SHP77 treated with DMSO at 0.1 percent for 48 hours (cell line): ENCODE measurements around the gene CEP131.
"Not testable (repeated sequence)": the region's sequence is repeated elsewhere in the genome, so short reads cannot be mapped to it uniquely, and the experiment has no call there.

Experiments used
- DNase-seq: peaks from one replicate; lab custom pipeline; 2025; lab: John Stamatoyannopoulos, UW

Gene CEP131

GRCh38 chr17:81238815-81239713, 16.3 kb upstream of the CEP131 start, which contains the start of the genes NDUFAF8 and TEPSIN:
TSS of gene NDUFAF8 (plus strand) at chr17:81239318. CDS start at chr17:81239364, 46 bp downstream.
TSS of gene TEPSIN (minus strand) at chr17:81239055. CDS start at chr17:81239033, 22 bp downstream.
- DNase-seq: peak; percentile 100

GRCh38 chr17:81238490-81238814, 15.7 kb upstream of the CEP131 start:
- DNase-seq: no peak

- no peak for DNase-seq
Observed at GRCh38 chr17:81237591-81238489, 15.1 kb upstream of the CEP131 start.

DNA sequence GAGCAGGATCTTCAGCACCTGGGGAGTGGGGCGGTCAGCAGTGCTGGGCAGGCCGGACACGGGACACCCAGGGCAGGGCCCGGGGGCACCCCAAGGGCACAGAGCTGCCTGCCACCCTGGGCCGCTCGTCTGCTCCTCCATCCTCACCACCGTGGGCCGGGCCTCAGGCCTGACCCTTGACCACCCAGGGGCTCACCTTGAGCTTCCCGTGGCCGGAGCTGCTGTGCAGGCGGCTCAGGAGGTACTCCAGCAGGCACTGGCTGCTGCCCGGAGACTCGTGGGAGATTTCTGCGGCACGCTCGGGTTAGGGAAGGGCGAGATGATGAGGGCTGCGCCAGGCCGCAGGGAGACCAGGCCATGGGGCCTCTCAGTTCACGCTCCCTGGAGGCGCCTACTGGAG, 14.0 kb upstream of the CEP131 start:
- no peak for DNase-seq

DNA sequence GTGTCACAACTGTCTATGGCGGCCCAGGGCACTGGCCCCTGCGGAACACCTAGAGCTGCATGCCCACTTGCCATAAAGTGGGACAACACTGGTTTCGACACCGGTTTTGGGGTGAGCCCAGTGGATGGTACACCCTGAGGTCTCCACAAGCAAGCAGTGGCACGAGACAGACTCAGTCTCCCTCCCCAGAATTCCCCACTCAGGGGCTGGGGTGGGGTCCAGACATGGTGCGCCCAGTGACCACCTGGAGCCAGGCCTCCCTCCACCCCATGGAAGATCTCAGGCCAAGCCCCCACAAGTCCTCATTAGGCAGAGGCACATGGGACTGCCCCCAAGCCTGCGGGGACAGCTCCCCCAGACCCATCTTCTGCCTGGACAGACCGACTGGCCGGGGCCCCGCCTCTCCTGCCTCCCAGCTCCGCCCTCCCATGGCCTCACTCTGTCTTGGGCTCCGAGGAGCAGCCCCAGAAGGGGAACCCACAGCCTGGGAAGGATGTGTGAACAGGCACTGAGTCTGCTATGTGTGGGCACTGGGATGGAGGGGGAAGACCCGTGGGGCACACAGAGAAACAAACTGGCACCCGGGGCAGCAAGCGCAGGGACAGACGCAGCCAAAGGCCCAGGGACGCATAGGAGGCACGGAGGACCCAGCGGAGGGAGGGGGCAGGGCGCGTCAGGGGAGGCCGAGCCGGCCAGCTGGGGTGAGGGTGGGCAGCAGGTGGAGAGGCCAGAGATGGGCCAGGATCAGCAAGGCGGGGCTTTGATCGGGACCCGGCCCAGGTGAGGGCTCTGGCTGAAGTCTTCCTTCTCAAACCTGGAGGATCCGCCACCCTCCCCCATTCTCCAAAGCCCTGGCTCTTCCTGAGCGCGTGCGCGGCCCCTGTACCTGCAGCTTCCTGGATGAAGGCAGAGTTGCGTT, 13.3 kb upstream of the CEP131 start:
- DNase-seq: no peak

- no peak for DNase-seq
Observed at GRCh38 chr17:81234940-81235821, 12.4 kb upstream of the CEP131 start.

DNA sequence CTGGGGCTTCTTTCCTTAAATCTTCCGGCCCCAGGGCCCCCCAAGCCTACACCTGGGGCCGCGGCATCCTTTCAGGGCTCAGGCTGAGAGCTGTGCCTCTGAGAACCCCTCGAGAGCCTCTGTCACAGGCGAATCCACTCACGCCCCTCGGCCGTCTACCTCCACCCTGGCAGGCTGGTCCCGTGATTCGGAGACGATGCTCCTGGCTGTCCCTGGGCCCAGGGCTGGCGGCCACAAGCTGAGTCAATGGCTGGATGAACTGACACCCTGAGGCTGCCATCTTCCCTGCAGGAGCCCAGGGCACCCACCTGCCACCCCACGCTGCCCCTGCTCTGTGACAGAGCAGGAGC, 11.7 kb upstream of the CEP131 start:
- DNase-seq: no peak

GRCh38 chr17:81233811-81234505, 11.2 kb upstream of the CEP131 start:
- no peak for DNase-seq

- DNase-seq: no peak
Observed at GRCh38 chr17:81233316-81233715, 10.6 kb upstream of the CEP131 start.

DNA sequence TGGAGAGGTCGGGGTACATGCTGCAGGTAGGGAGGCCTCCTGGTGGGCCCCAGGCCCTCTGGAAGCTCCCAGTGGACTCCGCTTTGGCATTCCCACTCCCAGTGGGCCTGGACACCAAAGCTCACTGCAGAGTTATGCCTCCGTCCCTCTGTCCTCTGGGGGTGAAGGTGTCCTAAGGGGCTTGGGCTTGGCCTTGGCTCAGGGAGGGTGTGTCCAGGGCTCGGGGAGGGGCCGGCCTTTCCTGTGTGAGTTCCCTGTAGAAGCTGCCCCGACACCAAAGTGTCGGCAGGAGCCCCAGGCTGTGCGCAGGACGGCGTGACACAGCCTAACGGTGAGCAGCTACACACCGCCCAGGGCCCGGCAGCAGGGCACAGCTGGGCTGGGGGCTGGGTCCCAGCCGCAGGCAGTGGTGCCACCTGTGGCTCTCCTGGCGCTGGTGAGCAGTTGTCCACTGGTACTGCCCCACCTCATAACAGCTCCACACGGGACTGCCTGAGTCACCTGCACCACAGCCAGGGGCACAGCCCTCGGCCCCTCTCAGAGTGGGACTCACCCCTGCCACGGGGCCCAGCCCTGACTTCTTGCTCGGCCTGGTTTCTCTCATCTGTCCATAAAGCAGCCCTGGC, 10.0 kb upstream of the CEP131 start:
- DNase-seq: no peak

DNA sequence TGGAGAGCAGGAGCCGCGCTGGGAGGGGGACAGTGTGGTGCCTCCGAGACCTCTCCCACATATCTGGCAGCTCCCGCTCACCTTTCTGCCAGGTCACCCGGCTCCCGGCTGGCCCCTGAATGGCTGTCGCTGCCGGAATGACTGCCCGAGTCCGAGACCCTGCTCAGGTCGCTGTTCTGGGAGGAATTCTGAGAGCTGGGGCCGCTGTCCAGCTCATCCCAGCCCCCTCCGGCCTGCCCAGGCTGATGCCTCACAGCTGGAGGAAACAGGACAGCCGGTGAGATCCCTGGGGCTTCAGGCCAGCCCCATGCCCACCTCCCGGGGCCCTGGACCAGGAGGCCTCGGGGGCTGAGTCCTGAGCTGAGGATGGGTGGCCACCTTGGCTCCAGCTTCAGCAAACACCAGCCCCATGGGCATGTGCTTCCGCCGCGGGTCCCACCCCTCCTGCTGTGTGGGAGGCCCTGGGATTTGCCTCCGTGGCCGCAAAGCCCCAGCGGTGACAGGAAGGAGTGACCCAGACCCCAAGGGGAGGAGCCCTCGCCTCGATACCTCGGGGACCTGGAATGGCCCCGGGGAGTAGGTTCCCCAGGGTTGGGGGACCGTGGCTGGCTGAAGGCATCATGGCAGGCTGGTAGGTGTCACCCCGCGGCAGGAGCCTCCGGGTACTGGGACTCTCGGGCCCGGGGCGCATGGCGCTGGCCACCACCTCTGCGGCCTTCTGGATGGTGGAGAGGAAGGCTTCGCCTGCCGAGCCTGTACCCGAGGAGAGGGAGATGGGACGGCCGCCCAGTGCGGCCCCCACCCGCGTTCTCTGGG, 9.2 kb upstream of the CEP131 start:
- DNase-seq: no peak

GRCh38 chr17:81231121-81231645, 8.4 kb upstream of the CEP131 start:
- DNase-seq: no peak

DNA sequence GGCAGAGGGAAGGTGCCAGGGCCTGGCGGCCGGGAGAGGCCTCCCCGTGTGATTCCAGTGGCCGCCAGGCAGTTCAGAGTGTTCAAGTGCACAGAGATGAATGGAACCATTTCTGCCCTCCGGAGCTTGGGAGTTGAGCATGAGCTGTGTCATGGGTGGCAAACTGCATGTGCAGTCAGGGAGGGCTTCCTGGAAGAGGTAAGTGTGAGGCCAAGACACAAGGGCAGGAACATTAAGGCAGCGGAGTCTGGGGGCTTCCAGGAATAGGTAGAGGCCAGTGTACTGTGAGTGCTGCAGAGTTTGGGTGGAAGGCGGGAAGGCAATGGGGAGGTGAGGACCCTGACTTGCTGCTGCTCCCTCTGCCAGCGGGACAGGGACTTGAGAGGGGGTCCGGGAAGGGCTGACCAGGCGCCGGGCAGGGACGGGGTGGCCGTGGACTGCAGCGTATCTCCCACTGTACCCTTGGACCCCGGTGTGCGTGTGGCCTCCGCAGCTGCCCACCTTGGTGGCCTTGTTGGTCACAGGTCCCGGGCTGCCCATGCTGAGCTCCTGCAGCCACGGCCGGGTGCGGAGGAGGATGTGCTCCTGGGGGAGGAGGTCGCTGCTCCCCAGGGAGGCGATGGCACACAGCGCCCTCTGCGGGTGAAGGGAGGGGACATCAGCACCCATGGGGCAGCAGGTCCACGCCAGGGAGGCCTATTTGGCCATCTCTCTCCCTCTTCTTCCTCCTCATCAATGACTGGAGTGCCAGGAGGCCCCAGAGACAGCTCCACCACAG, 7.5 kb upstream of the CEP131 start:
- DNase-seq: no peak

DNA sequence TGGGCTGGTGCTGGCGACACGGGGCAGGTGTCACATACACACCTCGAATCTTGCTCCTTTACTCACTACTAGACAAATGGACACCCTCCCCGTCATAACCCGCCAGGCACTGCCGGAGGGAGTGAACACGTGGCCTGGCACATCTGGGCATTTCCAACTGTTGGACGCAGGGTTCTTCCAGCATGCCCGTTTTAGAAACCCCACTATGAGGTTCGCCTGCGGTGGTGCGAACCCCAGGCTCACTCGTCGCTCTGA, 6.8 kb upstream of the CEP131 start:
- DNase-seq: no peak

GRCh38 chr17:81228834-81229665, 6.3 kb upstream of the CEP131 start:
- DNase-seq: no peak

DNA sequence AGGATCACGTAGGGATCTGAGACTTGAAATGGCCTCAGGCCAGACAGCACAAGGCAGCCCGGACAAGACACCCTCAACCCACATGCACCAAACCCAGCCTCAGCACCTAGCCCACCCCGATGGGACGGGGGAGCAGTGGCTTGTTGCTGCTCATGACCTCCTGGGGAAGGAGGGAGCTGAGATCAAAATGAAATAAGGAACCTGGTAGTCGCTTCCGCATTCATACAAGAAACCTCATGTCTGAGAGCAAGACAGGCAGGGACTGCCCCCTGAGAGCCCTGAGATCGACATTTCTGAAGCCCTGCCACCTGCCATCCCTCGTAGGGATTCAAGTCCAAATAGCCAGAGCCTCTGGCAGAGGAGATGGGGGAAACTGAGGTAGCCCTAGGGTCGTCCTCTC, 5.7 kb upstream of the CEP131 start:
- DNase-seq: no peak

DNA sequence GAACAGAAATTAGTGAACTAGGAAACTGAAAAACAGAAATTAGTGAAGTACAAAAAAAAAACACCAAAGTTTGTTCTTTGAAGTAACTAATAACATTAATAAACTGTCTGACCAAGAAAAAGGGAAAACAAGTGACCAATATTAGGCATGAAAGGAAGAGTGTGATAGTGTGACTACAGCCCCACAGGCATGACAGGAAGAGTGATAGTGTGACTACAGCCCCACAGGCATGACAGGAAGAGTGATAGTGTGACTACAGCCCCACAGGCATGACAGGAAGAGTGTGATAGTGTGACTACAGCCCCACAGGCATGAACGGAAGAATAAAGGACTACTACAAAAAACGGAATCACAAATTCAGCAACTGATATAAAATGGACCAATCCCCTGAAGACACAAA, 4.9 kb upstream of the CEP131 start:
- DNase-seq: not testable (repeated sequence)
